Stomach (tissue), 9 donors: Measurements from ENCODE around the gene LRRC74B. TPM values are rescaled to one million over a fixed set of nuclear protein-coding genes. Genes with fewer than 3 reads are reported as not detected.

ENCODE experiments used
- DNase-seq, 2 donors: peaks; one replicate each; pipeline versions ENCODE4 v3.0.0 to v3.0.0-alpha.2; 2013 to 2019
- H3K27ac ChIP-seq, 5 donors: fragments of 200-600 bp in 4 of 5; sonication (generic) in 4 of 5; one replicate each; pipeline ENCODE4 v1.5.1; 2013 to 2019; ENCODE audit warnings: mild to moderate bottlenecking in 1 of 5, moderate library complexity in 1 of 5
- H3K27me3 ChIP-seq, 3 donors: fragments of 200-600 bp; sonication (generic); one replicate each; pipeline ENCODE4 v1.5.1; 2017 to 2019; ENCODE audit warnings: mixed run types in 1 of 3
- H3K36me3 ChIP-seq, 4 donors: fragments of 200-600 bp; sonication (generic); 1 replicate in 3 of 4; 2 replicates in 1 of 4; pipeline ENCODE4 v1.5.1; 2016 to 2019
- H3K4me1 ChIP-seq, 4 donors: fragments of 200-600 bp; sonication (generic); one replicate each; pipeline ENCODE4 v1.5.1; 2016 to 2019
- H3K4me3 ChIP-seq, 4 donors: fragments of 200-600 bp; sonication (generic) in 3 of 4; one replicate each; pipeline ENCODE4 v1.5.1; 2016 to 2019; ENCODE audit warnings: mild to moderate bottlenecking in 1 of 4
- H3K9me3 ChIP-seq, 4 donors: fragments of 200-600 bp; sonication (generic); one replicate each; pipeline ENCODE4 v1.5.1; 2016 to 2019
- EP300 ChIP-seq: sonication (generic); formaldehyde crosslinking; IDR thresholded peaks from one replicate; pipeline ENCODE4 v1.6.1; 2017; ENCODE audit warnings: antibody characterized with exemption
- POLR2A ChIP-seq, 4 donors: fragments of 450-650 bp; IDR thresholded peaks; one replicate each; pipeline ENCODE4 v1.6.1; 2016; ENCODE audit warnings: antibody characterized with exemption in 4 of 4, control low read depth in 2 of 4, mild to moderate bottlenecking in 1 of 4, moderate library complexity in 1 of 4
- POLR2AphosphoS5 ChIP-seq, 3 donors: sonication (generic); formaldehyde crosslinking; IDR thresholded peaks; one replicate each; pipeline ENCODE4 v1.6.1; 2016; ENCODE audit warnings: antibody characterized with exemption in 3 of 3
- WGBS, 5 donors: extraction: QIAGEN DNeasy Blood & Tissue Kit in 3 of 5; methylation state at CpG; one replicate each; pipeline versions ENCODE4 v1.1.5 to v1.1.7; 2013 to 2018; 5-methylcytosine and 5-hydroxymethylcytosine counted together
- intact Hi-C: fragments of 100-400 bp; cut with DNase I; formaldehyde crosslinking; loops from one replicate; pipeline ENCODE4 v1.15.1; 2023; ENCODE audit warnings: low total_unique reads
- polyA plus RNA-seq, 3 donors: library from polyadenylated mRNA; stranded (reverse); fragments of 200-250 nt; gene quantifications; one replicate each; pipeline ENCODE4 v1.2.3, GENCODE V29; 2013
- small RNA-seq, 4 donors: library from RNA; depleted of rRNA; stranded (forward); fragments of <200 nt; gene quantifications; one replicate each; pipeline ENCODE3, GENCODE V24; 2016
- total RNA-seq, 5 donors: library from RNA; depleted of rRNA; stranded (reverse); fragments of >200 nt; gene quantifications; one replicate each; pipeline versions ENCODE4 v1.1.0 to v1.2.3, GENCODE V29; 2014 to 2016
- TF ChIP-seq, protein P1 (sequence below), 7 experiments: fragments of 450-650 bp in 4 of 7; fragments of 200-600 bp in 3 of 7; sonication (generic) in 3 of 7; IDR thresholded peaks; one replicate each; pipeline ENCODE4 v1.5.1; 2016 to 2019; ENCODE audit warnings: antibody characterized with exemption in 7 of 7, control low read depth in 2 of 7, mild to moderate bottlenecking in 1 of 7
- donor health status: healthy with polysubstance abuse.
- donor health status: Bipolar disorder and iron deficiency.
- donor health status: healthy.

Gene LRRC74B
- total and polyA plus RNA-seq, 8 donors, result not detected

DNA sequence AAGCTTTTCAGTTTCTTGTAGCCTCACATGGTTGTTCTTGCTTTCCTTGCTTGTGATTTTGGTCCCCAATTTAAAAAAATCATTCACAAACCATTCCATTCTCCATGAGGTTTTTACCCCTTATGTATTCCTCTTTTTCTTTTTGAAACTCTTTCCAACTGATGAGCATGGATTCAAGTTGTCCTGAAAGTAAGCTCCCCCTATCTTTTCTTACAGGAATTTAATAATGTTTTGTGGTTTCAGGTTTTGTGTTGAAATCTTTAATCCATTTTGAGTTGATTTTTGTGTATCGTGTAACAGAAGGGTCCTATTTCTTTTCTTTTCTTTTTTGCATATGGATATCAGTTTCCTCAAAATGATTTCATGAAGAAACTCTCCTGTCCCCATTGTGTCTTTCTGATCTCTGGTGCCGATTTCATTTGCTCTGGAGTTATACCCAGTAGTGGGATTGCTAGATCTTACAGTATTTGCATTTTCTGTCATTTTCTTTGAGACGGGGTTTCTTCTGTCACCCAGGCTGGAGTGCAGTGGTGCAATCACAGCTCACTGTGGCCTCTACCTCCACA is 58.5 kb downstream of the LRRC74B start:
- 83 to 89% (median 88%) methylated on average over 3 of the region's 3 CpGs for WGBS, 5 donors
- peaks cover 0 to 6% (median 3%) of the 10 kb centered on the region in 4 donors for H3K4me1 ChIP-seq
- H3K36me3 ChIP-seq, result no peaks in the 10 kb centered on the region
- intact Hi-C loops, result no loop called here
- H3K27ac ChIP-seq, result no peak overlapping the region
- H3K4me3 ChIP-seq, result no peak overlapping the region
- H3K27me3 ChIP-seq, result peaks cover 0 to 26% (median 0%) of the 10 kb centered on the region in 3 donors
- TF ChIP-seq, protein P1, sequence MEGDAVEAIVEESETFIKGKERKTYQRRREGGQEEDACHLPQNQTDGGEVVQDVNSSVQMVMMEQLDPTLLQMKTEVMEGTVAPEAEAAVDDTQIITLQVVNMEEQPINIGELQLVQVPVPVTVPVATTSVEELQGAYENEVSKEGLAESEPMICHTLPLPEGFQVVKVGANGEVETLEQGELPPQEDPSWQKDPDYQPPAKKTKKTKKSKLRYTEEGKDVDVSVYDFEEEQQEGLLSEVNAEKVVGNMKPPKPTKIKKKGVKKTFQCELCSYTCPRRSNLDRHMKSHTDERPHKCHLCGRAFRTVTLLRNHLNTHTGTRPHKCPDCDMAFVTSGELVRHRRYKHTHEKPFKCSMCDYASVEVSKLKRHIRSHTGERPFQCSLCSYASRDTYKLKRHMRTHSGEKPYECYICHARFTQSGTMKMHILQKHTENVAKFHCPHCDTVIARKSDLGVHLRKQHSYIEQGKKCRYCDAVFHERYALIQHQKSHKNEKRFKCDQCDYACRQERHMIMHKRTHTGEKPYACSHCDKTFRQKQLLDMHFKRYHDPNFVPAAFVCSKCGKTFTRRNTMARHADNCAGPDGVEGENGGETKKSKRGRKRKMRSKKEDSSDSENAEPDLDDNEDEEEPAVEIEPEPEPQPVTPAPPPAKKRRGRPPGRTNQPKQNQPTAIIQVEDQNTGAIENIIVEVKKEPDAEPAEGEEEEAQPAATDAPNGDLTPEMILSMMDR (IDR thresholded peaks at IDR 0.05), result no peak
- no peak for TF ChIP-seq POLR2AphosphoS5 (IDR thresholded peaks at IDR 0.05)
- TF ChIP-seq POLR2A (IDR thresholded peaks at IDR 0.05), result no peak
- DNase-seq, result no peak
- no peaks in the 10 kb centered on the region for H3K9me3 ChIP-seq

DNA sequence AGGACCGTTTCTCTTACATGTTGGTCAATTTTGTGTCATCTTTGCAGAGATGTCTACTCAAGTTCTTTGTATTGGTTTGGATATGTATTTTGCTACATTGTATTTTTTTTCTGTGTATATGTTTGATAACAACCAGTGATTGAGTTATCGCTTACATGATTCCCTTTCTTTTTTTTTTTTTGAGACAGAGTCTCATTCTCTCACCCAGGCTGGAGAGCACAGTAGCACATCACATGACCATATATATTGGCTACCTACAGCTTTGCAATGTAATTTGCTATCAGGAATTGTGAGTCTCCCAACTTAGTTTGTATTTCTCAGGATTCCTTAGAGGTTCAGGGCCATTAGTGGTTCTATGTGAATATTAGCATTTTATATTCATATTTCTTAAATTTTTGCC is 59.5 kb downstream of the LRRC74B start:
- H3K36me3 ChIP-seq, result no peaks in the 10 kb centered on the region
- H3K9me3 ChIP-seq, result no peaks in the 10 kb centered on the region
- no peak overlapping the region for H3K27ac ChIP-seq
- peaks cover 0 to 6% (median 3%) of the 10 kb centered on the region in 4 donors for H3K4me1 ChIP-seq
- 82 to 92% (median 89%) methylated on average over 2 of the region's 2 CpGs for WGBS, 5 donors
- peaks cover 0 to 19% (median 0%) of the 10 kb centered on the region in 3 donors for H3K27me3 ChIP-seq
- H3K4me3 ChIP-seq, result no peak overlapping the region
- TF ChIP-seq, protein P1 (IDR thresholded peaks at IDR 0.05), result no peak
- TF ChIP-seq POLR2AphosphoS5 (IDR thresholded peaks at IDR 0.05) (no peak), POLR2A (IDR thresholded peaks at IDR 0.05) (no peak), EP300 (no peak)
- intact Hi-C loops, result no loop called here
- DNase-seq, result no peak

DNA sequence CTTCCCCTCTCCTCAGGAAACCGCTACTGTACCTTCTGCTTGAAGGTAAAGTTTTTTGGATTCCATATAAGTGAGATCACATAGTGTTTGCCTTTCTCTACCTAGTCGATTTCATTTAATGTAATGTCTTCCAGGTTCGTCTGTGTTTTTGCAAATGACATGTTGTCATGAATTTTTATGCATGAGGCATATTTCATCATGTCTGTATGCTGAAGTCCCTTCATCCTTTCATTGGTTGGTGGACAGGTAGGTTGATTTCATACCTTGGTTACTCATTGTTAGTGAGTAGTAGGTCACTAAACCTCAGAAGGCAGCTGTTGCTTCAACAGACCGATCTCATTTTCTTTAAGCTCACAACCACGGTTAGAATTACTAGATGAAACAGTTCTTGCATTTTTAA is 60.3 kb downstream of the LRRC74B start:
- no peak overlapping the region for H3K27ac ChIP-seq
- intact Hi-C loops, result no loop called here
- no peaks in the 10 kb centered on the region for H3K9me3 ChIP-seq
- DNase-seq, result no peak
- WGBS, 5 donors, result 67 to 75% (median 74%) methylated on average over 5 of the region's 5 CpGs
- TF ChIP-seq POLR2A (IDR thresholded peaks at IDR 0.05), result no peak
- no peak for TF ChIP-seq POLR2AphosphoS5 (IDR thresholded peaks at IDR 0.05)
- no peak for TF ChIP-seq EP300
- TF ChIP-seq, protein P1 (IDR thresholded peaks at IDR 0.05), result no peak
- H3K27me3 ChIP-seq, result peaks cover 0 to 19% (median 0%) of the 10 kb centered on the region in 3 donors
- peaks cover 0 to 6% (median 3%) of the 10 kb centered on the region in 4 donors for H3K4me1 ChIP-seq
- no peak overlapping the region for H3K4me3 ChIP-seq
- no peaks in the 10 kb centered on the region for H3K36me3 ChIP-seq

DNA sequence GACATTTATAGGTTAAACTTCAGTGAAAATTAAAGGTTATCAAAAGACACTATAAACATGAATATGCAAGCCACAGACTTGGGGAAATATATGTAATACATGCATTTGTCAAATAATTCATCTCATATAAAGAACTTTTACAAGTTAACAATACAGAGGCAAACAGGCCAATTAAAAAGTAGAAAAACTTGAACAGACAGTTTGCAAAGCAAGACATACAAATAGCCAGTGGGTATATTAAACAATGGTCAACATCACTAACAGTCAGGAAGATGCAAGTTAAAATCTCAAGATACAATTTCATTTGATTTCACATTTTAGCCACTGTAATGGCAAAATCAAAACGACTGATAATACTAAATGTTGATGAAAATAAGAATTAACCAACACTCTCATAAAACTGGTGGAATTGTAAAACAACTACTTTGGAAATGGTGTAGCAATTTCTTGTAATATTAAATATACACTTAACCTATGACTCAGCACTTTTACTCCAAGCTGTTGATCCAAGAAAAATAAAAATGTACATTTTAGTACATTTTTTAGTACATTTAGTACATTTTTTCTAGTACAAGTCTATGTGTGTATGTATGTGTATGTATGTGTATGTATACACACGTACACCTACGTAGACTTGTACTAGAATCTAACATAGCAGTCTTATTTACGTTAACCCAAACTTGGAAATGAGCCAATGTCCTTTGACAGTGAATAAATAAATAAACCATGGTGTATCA is 62.8 kb downstream of the LRRC74B start:
- intact Hi-C loops, result no loop called here
- Histone ChIP-seq H3K27ac (no peak overlapping the region), H3K36me3 (no peaks in the 10 kb centered on the region), H3K4me1 (no peaks in the 10 kb centered on the region), H3K4me3 (no peak overlapping the region), H3K27me3 (peaks cover 0 to 4% (median 0%) of the 10 kb centered on the region in 3 donors), H3K9me3 (no peaks in the 10 kb centered on the region)
- no peak for DNase-seq
- 74 to 79% (median 76%) methylated on average over 4 of the region's 4 CpGs for WGBS, 5 donors
- TF ChIP-seq POLR2A (IDR thresholded peaks at IDR 0.05) (no peak), EP300 (no peak), POLR2AphosphoS5 (IDR thresholded peaks at IDR 0.05) (no peak)
- TF ChIP-seq, protein P1 (IDR thresholded peaks at IDR 0.05), result no peak

Small RNAs within 50 kb of the gene (small RNA-seq; reads per million reads assigned to genes)
- gene MIR649, result 0 reads per million in 4 donors

Other genes starting within 250 kb of the LRRC74B start
- 100 to 1,000 TPM in 1 of 5 donors, 10 to 100 TPM in 4; 37.3 to 174 (median 91.9) TPM for gene PI4KA, start 187.1 kb upstream of the LRRC74B start, total RNA-seq
- gene PI4KA, start 187.1 kb upstream of the LRRC74B start, polyA plus RNA-seq, result 10 to 100 TPM; 22.7 to 33.0 (median 25.1) TPM
- gene SNAP29, start 186.9 kb upstream of the LRRC74B start, total RNA-seq, result 10 to 100 TPM in 4 of 5 donors, 1 to 10 TPM in 1; 8.8 to 22.8 (median 11.1) TPM
- gene SNAP29, start 186.9 kb upstream of the LRRC74B start, polyA plus RNA-seq, result 10 to 100 TPM; 16.7 to 24.0 (median 17.1) TPM
- gene CRKL, start 128.5 kb upstream of the LRRC74B start, total RNA-seq, result 10 to 100 TPM; 17.0 to 60.3 (median 26.3) TPM
- 10 to 100 TPM; 11.6 to 12.5 (median 11.7) TPM for gene CRKL, start 128.5 kb upstream of the LRRC74B start, polyA plus RNA-seq
- 100 to 1,000 TPM in 1 of 5 donors, under 1 TPM in 1, not detected in 3; 0.55 to 157 TPM for gene AIFM3, start 78.7 kb upstream of the LRRC74B start, total RNA-seq
- 1 to 10 TPM in 2 of 3 donors, under 1 TPM in 1; 0.75 to 4.1 (median 2.1) TPM for gene AIFM3, start 78.7 kb upstream of the LRRC74B start, polyA plus RNA-seq
- gene LZTR1, start 63.6 kb upstream of the LRRC74B start, total RNA-seq, result 100 to 1,000 TPM in 1 of 5 donors, 10 to 100 TPM in 4; 21.6 to 148 (median 43.5) TPM
- gene LZTR1, start 63.6 kb upstream of the LRRC74B start, polyA plus RNA-seq, result 10 to 100 TPM; 13.7 to 33.7 (median 17.7) TPM
- 10 to 100 TPM in 4 of 5 donors, 1 to 10 TPM in 1; 5.8 to 57.2 (median 17.4) TPM for gene THAP7, start 43.8 kb upstream of the LRRC74B start, total RNA-seq
- 10 to 100 TPM; 39.6 to 45.1 (median 44.7) TPM for gene THAP7, start 43.8 kb upstream of the LRRC74B start, polyA plus RNA-seq
- under 1 TPM in 1 of 5 donors, not detected in 4; 0.55 TPM for gene P2RX6, start 30.8 kb upstream of the LRRC74B start, total RNA-seq
- gene P2RX6, start 30.8 kb upstream of the LRRC74B start, polyA plus RNA-seq, result under 1 TPM in 2 of 3 donors, not detected in 1; 0.10 to 0.31 TPM
- gene SLC7A4, start 13.4 kb upstream of the LRRC74B start, total RNA-seq, result under 1 TPM in 1 of 5 donors, not detected in 4; 0.18 TPM
- 1 to 10 TPM in 1 of 3 donors, under 1 TPM in 1, not detected in 1; 0.12 to 1.0 TPM for gene SLC7A4, start 13.4 kb upstream of the LRRC74B start, polyA plus RNA-seq